Measurements from ENCODE around the gene MRPL36.
"Not testable (repeated sequence)": the region's sequence is repeated elsewhere in the genome, so short reads cannot be mapped to it uniquely, and the experiment has no call there.

The MRPL36 gene

GRCh38 chr5:1797103-1797800, 2.4 kb downstream of the MRPL36 start:
- in situ Hi-C loops (cut with MboI; ENCODE audit: low sequenced_read_pairs) = no loop called here

GRCh38 chr5:1796371-1797102, 3.1 kb downstream of the MRPL36 start:
- in situ Hi-C loops (cut with MboI; ENCODE audit: low sequenced_read_pairs) = no loop called here

- in situ Hi-C loops (cut with MboI; ENCODE audit: low sequenced_read_pairs) = no loop called here
Measured at GRCh38 chr5:1795931-1796330, 3.7 kb downstream of the MRPL36 start.

- in situ Hi-C loops (cut with MboI; ENCODE audit: low sequenced_read_pairs) = no loop called here
Measured at GRCh38 chr5:1795506-1795905, 4.1 kb downstream of the MRPL36 start.

GRCh38 chr5:1794901-1795290, 4.7 kb downstream of the MRPL36 start:
- in situ Hi-C loops (cut with MboI; ENCODE audit: low sequenced_read_pairs) = no loop called here

- in situ Hi-C loops (cut with MboI; ENCODE audit: low sequenced_read_pairs) = no loop called here
Measured at GRCh38 chr5:1793966-1794900, 5.4 kb downstream of the MRPL36 start.

- in situ Hi-C loops (cut with MboI; ENCODE audit: low sequenced_read_pairs) = no loop called here
Measured at GRCh38 chr5:1793301-1793740, 6.3 kb downstream of the MRPL36 start.

- in situ Hi-C loops (cut with MboI; ENCODE audit: low sequenced_read_pairs) = no loop called here
Measured at GRCh38 chr5:1792842-1793266, 6.8 kb downstream of the MRPL36 start.

- in situ Hi-C loops (cut with MboI; ENCODE audit: low sequenced_read_pairs) = no loop called here
Measured at GRCh38 chr5:1791176-1791575, 8.5 kb downstream of the MRPL36 start.

GRCh38 chr5:1789834-1790471, 9.7 kb downstream of the MRPL36 start:
- in situ Hi-C loops (cut with MboI; ENCODE audit: low sequenced_read_pairs) = no loop called here

GRCh38 chr5:1789438-1789833, 10.2 kb downstream of the MRPL36 start:
- in situ Hi-C loops (cut with MboI; ENCODE audit: low sequenced_read_pairs) = not testable (repeated sequence)

- in situ Hi-C loops (cut with MboI; ENCODE audit: low sequenced_read_pairs) = no loop called here
Measured at GRCh38 chr5:1788828-1789227, 10.8 kb downstream of the MRPL36 start.

GRCh38 chr5:1788200-1788599, 11.4 kb downstream of the MRPL36 start:
- in situ Hi-C loops (cut with MboI; ENCODE audit: low sequenced_read_pairs) = no loop called here

- in situ Hi-C loops (cut with MboI; ENCODE audit: low sequenced_read_pairs) = no loop called here
Measured at GRCh38 chr5:1787472-1788047, 12.1 kb downstream of the MRPL36 start.

- in situ Hi-C loops (cut with MboI; ENCODE audit: low sequenced_read_pairs) = no loop called here
Measured at GRCh38 chr5:1786621-1787471, 12.8 kb downstream of the MRPL36 start.

- in situ Hi-C loops (cut with MboI; ENCODE audit: low sequenced_read_pairs) = no loop called here
Measured at GRCh38 chr5:1785984-1786383, 13.7 kb downstream of the MRPL36 start.

GRCh38 chr5:1785062-1785461, 14.6 kb downstream of the MRPL36 start:
- in situ Hi-C loops (cut with MboI; ENCODE audit: low sequenced_read_pairs) = no loop called here

GRCh38 chr5:1784197-1785050, 15.2 kb downstream of the MRPL36 start:
- in situ Hi-C loops (cut with MboI; ENCODE audit: low sequenced_read_pairs) = no loop called here

GRCh38 chr5:1783216-1783554, 16.5 kb downstream of the MRPL36 start:
- in situ Hi-C loops (cut with MboI; ENCODE audit: low sequenced_read_pairs) = no loop called here

Data from HL-60/S4 treated with retinoic acid at 250 ng/mL for 4 days and 3 days (cell line).